Germinal center (tissue), 1 donor: ENCODE results near the gene MALRD1.
"Not testable (repeated sequence)": the region's sequence is repeated elsewhere in the genome, so short reads cannot be mapped to it uniquely, and the experiment has no call there.

ENCODE experiments used
- DNase-seq: peaks from one replicate; pipeline ENCODE4 v3.0.0; 2012; ENCODE audit warnings: mixed read lengths, low spot score

Gene MALRD1

DNA sequence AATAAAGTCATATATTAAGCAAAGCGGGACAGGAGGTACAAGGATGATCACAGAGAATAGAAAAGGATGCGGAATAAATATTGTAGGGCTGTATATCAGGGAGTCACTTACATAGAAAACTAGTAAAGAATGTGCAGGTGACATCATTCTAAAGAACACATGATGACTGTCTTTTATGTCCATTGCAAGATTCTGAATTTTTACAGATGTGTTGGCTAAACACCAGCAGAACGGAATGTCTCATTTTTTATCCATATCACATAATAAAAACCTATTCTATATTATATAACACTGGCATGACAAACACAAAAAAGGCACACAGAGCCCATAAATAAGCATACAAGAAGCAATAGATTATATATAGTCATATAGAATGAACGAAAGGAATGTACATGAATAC is 448.4 kb downstream of the MALRD1 start:
- no peak for DNase-seq

GRCh38 chr10:19498393-19499290 is 450.0 kb downstream of the MALRD1 start:
- no peak for DNase-seq

GRCh38 chr10:19499291-19499770 is 450.7 kb downstream of the MALRD1 start:
- no peak for DNase-seq

- DNase-seq = no peak
Observed at GRCh38 chr10:19500959-19501358, 452.4 kb downstream of the MALRD1 start.

DNA sequence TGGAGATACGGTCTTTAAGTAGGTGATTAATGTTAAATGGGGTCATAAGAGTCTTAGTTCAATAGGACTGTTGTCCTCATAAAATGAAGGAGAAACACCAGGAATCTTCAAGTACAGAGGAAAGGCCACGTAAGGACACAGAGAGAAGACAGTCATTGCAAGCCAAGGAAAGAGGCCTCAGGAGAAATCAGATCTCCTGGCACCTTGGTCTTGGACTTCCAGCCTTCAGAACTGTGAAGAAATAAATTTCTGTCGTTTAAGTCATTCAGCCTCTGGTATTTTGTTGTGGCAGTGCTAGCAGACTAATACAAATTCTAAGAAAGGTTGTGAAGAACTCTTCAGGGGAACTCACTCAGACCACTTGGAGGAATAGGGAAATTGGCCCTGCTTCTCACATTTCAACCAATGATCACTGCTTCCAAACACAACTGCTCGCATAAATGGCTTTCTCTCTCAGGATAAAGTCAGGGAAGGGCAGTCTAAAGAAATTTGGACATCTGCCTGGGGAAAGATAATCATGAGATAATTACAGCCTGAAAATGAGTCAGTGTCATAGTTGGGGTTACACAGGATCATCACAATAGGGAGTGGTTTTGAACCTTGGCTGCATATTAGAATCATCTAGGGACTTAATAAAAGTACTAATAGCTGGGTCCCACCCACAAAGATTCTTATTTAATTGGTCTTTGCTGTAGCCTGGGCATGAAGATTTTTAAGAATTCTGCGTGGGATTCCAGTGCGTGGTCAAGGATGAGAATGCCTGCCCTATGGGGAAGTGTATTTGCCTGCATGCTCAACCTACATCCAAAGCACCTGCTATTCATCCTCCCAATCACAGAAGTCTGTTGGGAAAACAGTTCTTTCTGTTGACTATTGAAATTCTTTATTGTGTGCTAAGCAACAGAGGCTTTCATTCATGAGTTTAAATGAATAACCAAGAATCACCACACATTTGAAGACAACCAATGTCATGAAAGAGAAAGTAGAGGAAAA is 457.0 kb downstream of the MALRD1 start:
- DNase-seq = no peak

GRCh38 chr10:19510005-19510732 is 461.6 kb downstream of the MALRD1 start:
- DNase-seq = not testable (repeated sequence)

- DNase-seq = no peak
Observed at GRCh38 chr10:19518109-19518508, 469.5 kb downstream of the MALRD1 start.

DNA sequence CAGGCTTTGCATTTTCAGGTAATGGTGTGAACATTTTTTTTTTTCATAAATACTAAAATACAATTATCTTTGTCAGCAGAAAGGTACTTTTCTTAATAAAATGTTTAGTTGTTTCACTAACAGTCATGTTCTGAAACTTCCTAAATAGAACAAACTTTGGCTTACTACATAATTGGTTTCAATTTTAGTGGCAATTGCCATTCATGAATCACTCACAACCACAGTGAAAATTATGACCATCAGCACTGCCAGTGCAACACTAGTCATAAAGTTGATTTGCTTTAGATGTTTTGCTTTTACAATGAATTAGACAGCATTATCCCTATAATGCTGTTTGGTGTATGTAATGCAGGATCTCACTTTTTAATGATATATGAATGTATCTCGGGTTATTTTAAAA is 470.0 kb downstream of the MALRD1 start:
- DNase-seq = no peak

GRCh38 chr10:19531324-19531723 is 482.7 kb downstream of the MALRD1 start:
- DNase-seq = no peak

DNA sequence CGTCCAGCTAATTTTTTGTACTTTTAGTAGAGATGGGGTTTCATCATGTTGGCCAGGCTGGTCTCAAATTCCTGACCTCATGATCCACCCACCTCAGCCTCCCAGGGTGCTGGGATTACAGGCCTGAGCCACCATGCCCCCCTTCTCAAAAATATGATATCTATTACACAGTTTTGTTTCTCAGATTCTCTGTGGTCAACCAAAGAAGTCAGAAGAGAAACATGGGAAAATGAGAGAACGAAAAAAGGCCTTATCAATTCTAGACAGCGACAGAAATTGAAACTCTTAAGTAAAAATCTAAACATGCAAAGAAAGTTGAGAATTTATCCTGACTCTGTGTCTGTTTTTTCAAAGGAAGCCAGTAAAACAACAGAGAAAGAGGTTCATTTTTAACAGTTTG is 483.8 kb downstream of the MALRD1 start:
- no peak for DNase-seq

DNA sequence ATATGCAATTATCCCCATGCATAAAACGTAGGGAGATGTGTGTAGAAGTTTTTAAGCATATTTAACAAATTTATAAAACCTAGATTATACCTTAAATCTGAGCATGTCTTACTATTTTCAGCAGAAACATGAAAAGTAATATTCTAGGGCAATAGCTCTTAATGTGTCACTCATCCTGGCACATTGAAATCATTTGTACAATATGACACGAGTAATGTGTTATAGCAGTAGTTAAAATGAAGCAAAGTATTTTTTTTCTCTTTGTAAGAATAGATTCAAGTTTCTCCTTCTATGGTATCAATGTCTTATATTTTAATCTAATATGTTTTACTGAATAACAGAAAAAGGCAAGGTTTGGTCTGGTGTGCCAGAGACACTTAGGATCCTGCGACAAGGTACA is 492.7 kb downstream of the MALRD1 start:
- DNase-seq = no peak

DNA sequence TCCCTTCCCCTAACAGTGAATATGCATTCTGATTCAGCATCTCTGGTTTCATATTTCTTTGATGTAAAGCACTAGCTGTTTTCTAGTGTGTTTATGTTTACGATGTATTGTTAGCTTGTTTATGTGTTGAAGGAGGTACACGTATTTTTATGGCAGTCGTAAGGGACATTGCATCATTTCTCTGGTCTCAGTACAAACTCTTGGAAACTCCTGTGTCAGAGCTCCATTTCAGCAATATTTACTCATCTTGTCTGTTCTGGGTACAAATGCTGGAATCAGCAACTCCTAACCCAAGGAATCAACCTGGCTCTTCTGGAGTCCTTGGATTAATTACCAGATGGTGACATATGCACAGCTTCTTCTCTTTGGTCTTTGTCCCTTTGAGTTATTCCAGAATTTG is 497.6 kb downstream of the MALRD1 start:
- DNase-seq = no peak

DNA sequence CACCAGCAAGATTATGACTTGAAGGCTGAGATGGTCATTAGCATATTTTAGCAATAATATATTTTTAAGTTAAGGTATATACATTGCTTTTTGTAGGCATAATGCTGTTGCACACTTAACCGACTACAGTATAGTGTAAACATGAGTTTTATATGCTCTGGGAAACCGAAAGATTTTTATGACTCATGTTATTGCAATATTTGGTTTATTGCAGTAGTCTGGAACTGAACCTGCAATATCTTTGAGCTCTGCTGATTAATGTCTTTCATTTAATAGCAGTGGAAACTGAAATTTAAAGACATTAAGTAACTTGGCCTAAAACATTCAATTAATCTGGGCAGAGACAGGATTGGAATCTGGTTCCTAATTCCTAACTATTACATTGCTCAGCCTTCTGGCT is 500.9 kb downstream of the MALRD1 start:
- no peak for DNase-seq

DNA sequence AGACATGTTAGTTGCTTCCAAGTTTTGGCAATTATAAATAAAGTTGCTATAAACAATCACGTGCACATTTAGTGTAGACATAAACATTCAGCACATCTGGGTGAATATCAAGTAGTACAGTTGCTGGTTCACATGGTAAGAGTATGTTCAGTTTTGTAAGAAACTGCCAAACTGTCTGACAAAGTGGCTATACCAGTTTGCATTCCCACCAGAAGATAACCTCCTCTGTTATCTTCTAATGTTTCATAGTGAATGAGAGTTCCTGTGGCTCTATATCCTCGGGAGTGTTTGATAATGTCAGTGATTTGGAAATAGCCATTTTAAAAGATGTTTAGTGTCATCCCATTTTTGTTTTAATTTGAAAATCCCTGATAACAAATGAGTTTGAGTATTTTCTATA is 508.1 kb downstream of the MALRD1 start:
- DNase-seq = no peak

DNA sequence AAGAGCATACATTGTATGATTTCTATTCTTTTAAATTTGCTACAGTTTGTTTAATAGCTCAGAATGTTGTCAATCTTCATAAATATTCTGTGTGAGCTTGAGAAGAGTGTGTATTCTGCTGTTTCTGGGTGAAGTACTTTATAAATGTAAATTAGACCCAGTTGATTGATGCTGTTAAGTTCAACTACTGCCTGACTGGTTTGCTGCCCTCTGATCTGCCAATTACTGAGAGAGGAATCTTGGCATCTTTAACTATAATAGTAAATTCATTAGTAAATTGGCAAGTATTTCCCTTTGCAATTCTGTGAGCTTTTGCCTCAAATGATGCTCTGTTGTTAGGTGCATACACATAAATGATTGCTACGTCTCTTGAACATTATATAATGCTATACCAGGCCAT is 512.6 kb downstream of the MALRD1 start:
- no peak for DNase-seq

- no peak for DNase-seq
Observed at GRCh38 chr10:19563388-19564141, 515.0 kb downstream of the MALRD1 start.

DNA sequence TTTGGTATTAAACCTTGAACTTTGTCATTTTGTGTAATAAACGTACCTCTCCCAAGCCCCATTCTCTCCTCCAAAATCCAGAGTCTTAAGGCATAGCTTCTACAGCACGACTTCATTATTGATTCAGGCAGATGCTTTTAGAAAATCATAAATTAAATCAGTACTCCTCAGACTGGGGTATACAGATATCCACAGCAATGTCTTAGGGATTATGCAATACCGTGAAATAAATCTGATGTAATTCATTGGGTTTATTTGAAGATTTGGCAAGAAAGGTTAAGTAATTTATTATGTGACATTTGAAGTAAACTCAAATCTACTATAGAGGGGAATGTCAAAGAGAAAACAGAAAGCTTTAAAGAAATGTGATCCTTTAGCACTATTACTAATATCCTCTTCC is 521.5 kb downstream of the MALRD1 start:
- no peak for DNase-seq

DNA sequence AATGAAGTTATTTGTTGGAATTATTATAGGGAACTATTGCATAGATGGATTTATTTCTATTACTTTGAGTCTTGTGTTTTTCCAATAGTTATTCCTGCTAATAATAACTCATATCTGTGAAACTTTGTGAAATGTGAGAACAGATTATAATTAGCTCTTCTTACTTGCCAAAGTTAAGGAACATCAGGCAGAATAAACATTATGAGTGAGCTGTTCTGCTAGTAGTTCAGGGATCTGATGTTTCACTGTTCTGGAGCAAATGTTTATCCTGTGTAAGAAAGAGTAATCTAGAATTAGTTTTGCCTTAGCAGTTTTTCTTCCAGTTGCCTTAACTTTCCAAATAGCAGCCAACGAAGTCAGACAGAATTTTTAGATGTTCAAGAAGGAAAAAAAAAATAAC is 522.4 kb downstream of the MALRD1 start:
- DNase-seq = no peak

DNA sequence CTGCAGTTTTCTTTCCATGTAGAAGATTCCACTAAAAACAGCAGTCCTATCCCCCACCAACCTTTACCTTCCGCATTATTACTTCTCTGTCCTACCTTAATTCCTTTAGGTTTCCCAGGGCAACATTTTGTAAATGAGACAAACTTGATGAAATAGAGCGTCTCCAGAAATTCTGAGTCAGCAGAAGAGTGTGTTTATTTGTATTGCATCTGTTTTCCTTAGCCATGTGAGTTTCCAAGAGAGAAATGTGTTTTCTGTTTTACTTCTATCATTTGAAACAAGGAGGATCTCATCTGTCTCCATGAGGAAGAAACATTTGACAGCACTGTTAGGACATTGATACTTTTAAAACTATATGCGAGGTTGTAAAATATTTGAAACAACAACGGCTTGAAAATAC is 523.5 kb downstream of the MALRD1 start:
- no peak for DNase-seq

DNA sequence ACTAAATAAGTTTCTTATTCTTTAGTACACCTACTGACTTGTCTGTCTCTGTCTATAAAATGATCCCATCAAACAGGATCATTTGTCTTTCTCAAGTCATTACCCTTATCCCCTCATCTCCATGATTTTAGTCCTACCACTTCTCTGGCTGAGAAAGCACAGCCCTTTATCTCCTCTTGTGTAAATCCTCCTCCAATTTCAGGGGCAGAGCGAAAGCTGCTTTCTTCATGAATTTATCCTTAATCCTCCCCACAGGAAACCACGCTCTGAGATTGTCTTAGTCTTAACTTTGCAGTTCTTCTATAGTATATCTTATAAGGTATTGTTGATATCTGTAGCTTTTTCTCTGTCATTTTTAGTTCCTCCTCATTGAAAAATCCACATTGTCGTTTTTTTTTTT is 528.0 kb downstream of the MALRD1 start:
- no peak for DNase-seq

- no peak for DNase-seq
Observed at GRCh38 chr10:19577381-19577780, 528.8 kb downstream of the MALRD1 start.
